ENCODE data around the gene HSPB8. TPM values are rescaled to one million over a fixed set of nuclear protein-coding genes. Genes with fewer than 3 reads are reported as not detected.

The HSPB8 gene
- total RNA-seq, 1 donor from 2014 or later: 58.4 TPM

GRCh38 chr12:119204131-119204530, 25.4 kb downstream of the HSPB8 start:
- H3K27me3 ChIP-seq: no peaks in the 10 kb centered on the region
- no peak for TF ChIP-seq CTCF (IDR thresholded peaks at IDR 0.05)
- no peak for TF ChIP-seq POLR2A (IDR thresholded peaks at IDR 0.05)
- TF ChIP-seq POLR2AphosphoS5 (IDR thresholded peaks at IDR 0.05; ENCODE audit: insufficient read depth in 1 of 2, low read depth in 1 of 2): no peak
- H3K9me3 ChIP-seq: no peaks in the 10 kb centered on the region
- no peak for DNase-seq (ENCODE audit: extremely low spot score in 2 of 2)
- H3K27ac ChIP-seq: no peak overlapping the region
- H3K4me3 ChIP-seq: no peak overlapping the region
- H3K36me3 ChIP-seq: no peaks in the 10 kb centered on the region
- peaks cover 14% of the 10 kb centered on the region for H3K4me1 ChIP-seq
- intact Hi-C loops (cut with DNase I): no loop called here

- Histone ChIP-seq H3K27me3 (no peaks in the 10 kb centered on the region), H3K36me3 (no peaks in the 10 kb centered on the region), H3K27ac (no peak overlapping the region), H3K9me3 (no peaks in the 10 kb centered on the region), H3K4me3 (no peak overlapping the region), H3K4me1 (peaks cover 16% of the 10 kb centered on the region)
- DNase-seq (ENCODE audit: extremely low spot score in 2 of 2): no peak
- intact Hi-C loops (cut with DNase I): no loop called here
- TF ChIP-seq POLR2AphosphoS5 (IDR thresholded peaks at IDR 0.05; ENCODE audit: insufficient read depth in 1 of 2, low read depth in 1 of 2): no peak
- TF ChIP-seq POLR2A (IDR thresholded peaks at IDR 0.05): no peak
- no peak for TF ChIP-seq CTCF (IDR thresholded peaks at IDR 0.05)
Measured at GRCh38 chr12:119204671-119205285, 26.0 kb downstream of the HSPB8 start.

GRCh38 chr12:119206348-119207062, 27.8 kb downstream of the HSPB8 start:
- no peaks in the 10 kb centered on the region for H3K9me3 ChIP-seq
- H3K4me1 ChIP-seq: peaks cover 16% of the 10 kb centered on the region
- TF ChIP-seq CTCF (IDR thresholded peaks at IDR 0.05): no peak
- no peak for TF ChIP-seq POLR2A (IDR thresholded peaks at IDR 0.05)
- no peak for TF ChIP-seq POLR2AphosphoS5 (IDR thresholded peaks at IDR 0.05; ENCODE audit: insufficient read depth in 1 of 2, low read depth in 1 of 2)
- H3K36me3 ChIP-seq: no peaks in the 10 kb centered on the region
- no peaks in the 10 kb centered on the region for H3K27me3 ChIP-seq
- intact Hi-C loops (cut with DNase I): no loop called here
- H3K27ac ChIP-seq: no peak overlapping the region
- DNase-seq (ENCODE audit: extremely low spot score in 2 of 2): no peak
- H3K4me3 ChIP-seq: no peak overlapping the region

GRCh38 chr12:119207063-119207560, 28.4 kb downstream of the HSPB8 start:
- H3K27ac ChIP-seq: no peak overlapping the region

More at GRCh38 chr12:119207063-119207560, 28.4 kb downstream of the HSPB8 start:
- no peak for DNase-seq (ENCODE audit: extremely low spot score in 2 of 2)
- no peaks in the 10 kb centered on the region for H3K27me3 ChIP-seq
- TF ChIP-seq POLR2AphosphoS5 (IDR thresholded peaks at IDR 0.05; ENCODE audit: insufficient read depth in 1 of 2, low read depth in 1 of 2) (no peak), CTCF (IDR thresholded peaks at IDR 0.05) (no peak), POLR2A (IDR thresholded peaks at IDR 0.05) (no peak)
- H3K9me3 ChIP-seq: no peaks in the 10 kb centered on the region
- H3K4me3 ChIP-seq: no peak overlapping the region
- H3K4me1 ChIP-seq: peaks cover 16% of the 10 kb centered on the region
- intact Hi-C loops (cut with DNase I): no loop called here
- no peaks in the 10 kb centered on the region for H3K36me3 ChIP-seq
